NCI-H345 treated with DMSO at 0.1 percent for 48 hours (cell line): Measurements from ENCODE around the gene FAM13C.
"Not testable (repeated sequence)": the region's sequence is repeated elsewhere in the genome, so short reads cannot be mapped to it uniquely, and the experiment has no call there.

Experiments used
- DNase-seq: peaks from one replicate; lab custom pipeline; 2025; ENCODE audit not compliant: unreplicated experiment; lab: John Stamatoyannopoulos, UW

The FAM13C gene

GRCh38 chr10:59362144-59362958 lies at the start of gene FAM13C:
Gene FAM13C (minus strand): TSS chr10:59362549. CDS start chr10:59362460, 89 bp downstream.
- peak; percentile 51 for DNase-seq

GRCh38 chr10:59405235-59405634 lies 42.9 kb upstream of the FAM13C start:
- no peak for DNase-seq

GRCh38 chr10:59400214-59400613 lies 37.9 kb upstream of the FAM13C start:
- no peak for DNase-seq

GRCh38 chr10:59399329-59399728 lies 37.0 kb upstream of the FAM13C start:
- not testable (repeated sequence) for DNase-seq

GRCh38 chr10:59397961-59398360 lies 35.6 kb upstream of the FAM13C start:
- no peak for DNase-seq

- DNase-seq = no peak
Observed at GRCh38 chr10:59395984-59396383, 33.6 kb upstream of the FAM13C start.

- no peak for DNase-seq
Observed at GRCh38 chr10:59393349-59393748, 31.0 kb upstream of the FAM13C start.

- DNase-seq = no peak
Observed at GRCh38 chr10:59391060-59391459, 28.7 kb upstream of the FAM13C start.

GRCh38 chr10:59388671-59388976 lies 26.3 kb upstream of the FAM13C start:
- no peak for DNase-seq

- no peak for DNase-seq
Observed at GRCh38 chr10:59387951-59388670, 25.8 kb upstream of the FAM13C start.

GRCh38 chr10:59384761-59385160 lies 22.4 kb upstream of the FAM13C start:
- no peak for DNase-seq

- DNase-seq = no peak
Observed at GRCh38 chr10:59383908-59384307, 21.6 kb upstream of the FAM13C start.

GRCh38 chr10:59383436-59383835 lies 21.1 kb upstream of the FAM13C start:
- DNase-seq = no peak

- no peak for DNase-seq
Observed at GRCh38 chr10:59382831-59383295, 20.5 kb upstream of the FAM13C start.

- DNase-seq = no peak
Observed at GRCh38 chr10:59381687-59382086, 19.3 kb upstream of the FAM13C start.

- DNase-seq = no peak
Observed at GRCh38 chr10:59376846-59377245, 14.5 kb upstream of the FAM13C start.

- DNase-seq = no peak
Observed at GRCh38 chr10:59375990-59376389, 13.6 kb upstream of the FAM13C start.

GRCh38 chr10:59374916-59375315 lies 12.6 kb upstream of the FAM13C start:
- DNase-seq = no peak

- no peak for DNase-seq
Observed at GRCh38 chr10:59373071-59373470, 10.7 kb upstream of the FAM13C start.

- DNase-seq = no peak
Observed at GRCh38 chr10:59372543-59372942, 10.2 kb upstream of the FAM13C start.

- no peak for DNase-seq
Observed at GRCh38 chr10:59366290-59366689, 3.9 kb upstream of the FAM13C start.

- no peak for DNase-seq
Observed at GRCh38 chr10:59363446-59363958, 1.2 kb upstream of the FAM13C start.
